ENCODE data around the gene AFF1. TPM values are rescaled to one million over a fixed set of nuclear protein-coding genes. Genes with fewer than 3 reads are reported as not detected.
"Not testable (repeated sequence)": the region's sequence is repeated elsewhere in the genome, so short reads cannot be mapped to it uniquely, and the experiment has no call there.

AFF1 gene
- total RNA-seq, 3 donors from 2014 or later (not counting 1 experiment from before 2014, with no cell fraction given) = 87.9 to 93.4 (median 91.7) TPM

GRCh38 chr4:87069037-87069742 lies 134.4 kb downstream of the AFF1 start:
- no peak for ATAC-seq
- H3K36me3 ChIP-seq (ENCODE audit: control insufficient read depth, insufficient read depth, low read length) = no peaks in the 10 kb centered on the region
- DNase-seq = no peak
- TF ChIP-seq CTCF (IDR thresholded peaks at IDR 0.05) = no peak
- Mint-ChIP-seq H3K27ac (peak overlapping the region in 1 of 2 donors; percentile 75), H3K9me3 (no peaks in the 10 kb centered on the region), H3K27me3 (ENCODE audit: low read depth in 2 of 2) (no peaks in the 10 kb centered on the region), H3K4me1 (peaks cover 36 to 50% of the 10 kb centered on the region in 2 donors), H3K4me3 (no peak overlapping the region), H3K36me3 (no peaks in the 10 kb centered on the region)
- no peaks in the 10 kb centered on the region for H3K27me3 ChIP-seq (ENCODE audit: control insufficient read depth, insufficient read depth, low read length)
- intact Hi-C loops (cut with micrococcal nuclease) = no loop called here
- no peak overlapping the region for H3K4me3 ChIP-seq (ENCODE audit: low read length)
- H3K4me1 ChIP-seq (ENCODE audit: control insufficient read depth, insufficient read depth, low read length) = peaks cover 6% of the 10 kb centered on the region
- no peak overlapping the region for H3K27ac ChIP-seq (ENCODE audit: low read length)
- WGBS (ENCODE audit: insufficient coverage) = 88% methylated on average over 1 of the region's 3 CpGs
- H3K9me3 ChIP-seq (ENCODE audit: control insufficient read depth, insufficient read depth, low read length) = no peaks in the 10 kb centered on the region

- no peaks in the 10 kb centered on the region for H3K36me3 Mint-ChIP-seq
- DNase-seq (no peak), ATAC-seq (no peak)
- H3K27me3 Mint-ChIP-seq (ENCODE audit: low read depth in 2 of 2) = no peaks in the 10 kb centered on the region
- H3K4me3 ChIP-seq (ENCODE audit: low read length) = no peak overlapping the region
- H3K27ac ChIP-seq (ENCODE audit: low read length) = no peak overlapping the region
- H3K9me3 Mint-ChIP-seq = no peaks in the 10 kb centered on the region
- H3K4me3 Mint-ChIP-seq = no peak overlapping the region
- no peaks in the 10 kb centered on the region for H3K36me3 ChIP-seq (ENCODE audit: control insufficient read depth, insufficient read depth, low read length)
- H3K4me1 ChIP-seq (ENCODE audit: control insufficient read depth, insufficient read depth, low read length) = peaks cover 8% of the 10 kb centered on the region
- WGBS (ENCODE audit: insufficient coverage) = 100% methylated on average over 1 of the region's 3 CpGs
- H3K27me3 ChIP-seq (ENCODE audit: control insufficient read depth, insufficient read depth, low read length) = no peaks in the 10 kb centered on the region
- peaks cover 49 to 51% of the 10 kb centered on the region in 2 donors for H3K4me1 Mint-ChIP-seq
- intact Hi-C loops (cut with micrococcal nuclease) = loop anchor here (5.0 kb wide), 1 partner anchor 64 kb away; no protein-coding TSS in a partner anchor
- H3K27ac Mint-ChIP-seq = no peak overlapping the region
- no peaks in the 10 kb centered on the region for H3K9me3 ChIP-seq (ENCODE audit: control insufficient read depth, insufficient read depth, low read length)
- TF ChIP-seq CTCF (IDR thresholded peaks at IDR 0.05) = no peak
Measured at GRCh38 chr4:87071401-87071800, 136.6 kb downstream of the AFF1 start.

- ATAC-seq; H3K4me3 Mint-ChIP-seq; DNase-seq; H3K27ac ChIP-seq (ENCODE audit: low read length); H3K36me3 Mint-ChIP-seq; H3K9me3 Mint-ChIP-seq; H3K27me3 Mint-ChIP-seq (ENCODE audit: low read depth in 2 of 2); H3K27me3 ChIP-seq (ENCODE audit: control insufficient read depth, insufficient read depth, low read length); H3K9me3 ChIP-seq (ENCODE audit: control insufficient read depth, insufficient read depth, low read length); H3K36me3 ChIP-seq (ENCODE audit: control insufficient read depth, insufficient read depth, low read length); H3K4me1 ChIP-seq (ENCODE audit: control insufficient read depth, insufficient read depth, low read length); H3K4me3 ChIP-seq (ENCODE audit: low read length): not testable (repeated sequence)
- Mint-ChIP-seq H3K27ac (peak overlapping the region; percentile 67 to 83), H3K4me1 (peaks cover 44 to 58% of the 10 kb centered on the region in 2 donors)
- 93% methylated on average over 9 of the region's 10 CpGs for WGBS (ENCODE audit: insufficient coverage)
- intact Hi-C loops (cut with micrococcal nuclease) = loop anchor here (5.0 kb wide), 1 partner anchor 65 kb away; no protein-coding TSS in a partner anchor
Measured at GRCh38 chr4:87072545-87072944, 137.7 kb downstream of the AFF1 start.

GRCh38 chr4:87073199-87074120 lies 138.6 kb downstream of the AFF1 start:
- WGBS (ENCODE audit: insufficient coverage) = 21% methylated on average over 13 of the region's 14 CpGs
- no peaks in the 10 kb centered on the region for H3K9me3 Mint-ChIP-seq
- ATAC-seq (peak; percentile 89 to 97 (median 96)), DNase-seq (peak; percentile 32 to 69)
- intact Hi-C loops (cut with micrococcal nuclease) = loop anchor here (5.0 kb wide), 1 partner anchor 66 kb away; no protein-coding TSS in a partner anchor
- H3K36me3 Mint-ChIP-seq = no peaks in the 10 kb centered on the region
- H3K4me1 Mint-ChIP-seq = peaks cover 48 to 62% of the 10 kb centered on the region in 2 donors
- peak overlapping the region; percentile 61 for H3K27ac ChIP-seq (ENCODE audit: low read length)
- peaks cover 8% of the 10 kb centered on the region for H3K4me1 ChIP-seq (ENCODE audit: control insufficient read depth, insufficient read depth, low read length)
- H3K36me3 ChIP-seq (ENCODE audit: control insufficient read depth, insufficient read depth, low read length) = no peaks in the 10 kb centered on the region
- no peaks in the 10 kb centered on the region for H3K9me3 ChIP-seq (ENCODE audit: control insufficient read depth, insufficient read depth, low read length)
- H3K27me3 ChIP-seq (ENCODE audit: control insufficient read depth, insufficient read depth, low read length) = no peaks in the 10 kb centered on the region
- peak overlapping the region; percentile 67 to 83 for H3K27ac Mint-ChIP-seq
- peak overlapping the region; percentile 21 for H3K4me3 ChIP-seq (ENCODE audit: low read length)
- no peak for TF ChIP-seq CTCF (IDR thresholded peaks at IDR 0.05)
- peak overlapping the region; percentile 76 for H3K4me3 Mint-ChIP-seq
- H3K27me3 Mint-ChIP-seq (ENCODE audit: low read depth in 2 of 2) = no peaks in the 10 kb centered on the region

Data from natural killer cell (primary cell).